Prostate gland (tissue), 2 donors: ENCODE results near the gene FAM118B. TPM values are rescaled to one million over a fixed set of nuclear protein-coding genes. Genes with fewer than 3 reads are reported as not detected.

Source experiments
- DNase-seq: peaks from one replicate; pipeline ENCODE4 v3.0.0-alpha.2; 2019; ENCODE audit warnings: low spot score
- H3K27ac ChIP-seq, 2 donors: fragments of 200-600 bp; sonication (generic); 2 replicates each; pipeline ENCODE4 v1.5.1; 2017 to 2019
- H3K27me3 ChIP-seq: fragments of 200-600 bp; sonication (generic); replicated peaks from 2 replicates; pipeline ENCODE4 v1.5.1; 2019; ENCODE audit not compliant: insufficient read depth
- H3K36me3 ChIP-seq, 2 donors: fragments of 200-600 bp; sonication (generic); 1 replicate in 1 of 2; 2 replicates in 1 of 2; pipeline versions ENCODE4 v1.5.1 to v1.8.1; 2017 to 2019
- H3K4me1 ChIP-seq: fragments of 200-600 bp; sonication (generic); replicated peaks from 2 replicates; pipeline ENCODE4 v1.5.1; 2019
- H3K4me3 ChIP-seq, 2 donors: fragments of 200-600 bp; sonication (generic); 2 replicates each; pipeline ENCODE4 v1.5.1; 2017 to 2019
- H3K9me3 ChIP-seq: fragments of 200-600 bp; sonication (generic); 2 replicates; pipeline ENCODE4 v1.5.1; 2017
- POLR2A ChIP-seq: fragments of 450-650 bp; IDR thresholded peaks from one replicate; pipeline ENCODE4 v1.6.1; 2016; ENCODE audit warnings: antibody characterized with exemption, mild to moderate bottlenecking
- POLR2AphosphoS5 ChIP-seq: sonication (generic); formaldehyde crosslinking; IDR thresholded peaks from one replicate; pipeline ENCODE4 v1.6.1; 2017; ENCODE audit warnings: antibody characterized with exemption
- WGBS: methylation state at CpG from one replicate; pipeline ENCODE4 v1.1.5; 2018; 5-methylcytosine and 5-hydroxymethylcytosine counted together
- intact Hi-C: fragments of 100-400 bp; cut with DNase I; formaldehyde crosslinking; loops from one replicate; pipeline ENCODE4 v1.14.2; 2022
- total RNA-seq, 2 donors: library from RNA; depleted of rRNA; stranded (reverse); fragments of >200 nt; gene quantifications; one replicate each; pipeline ENCODE4 v1.1.0, GENCODE V29; 2016
- TF ChIP-seq, protein P1 (sequence below), 4 experiments: fragments of 200-600 bp in 2 of 4; fragments of 450-650 bp in 2 of 4; sonication (generic) in 2 of 4; IDR thresholded peaks; 1 replicate in 3 of 4; 2 replicates in 1 of 4; pipeline ENCODE4 v1.5.1; 2016 to 2019; ENCODE audit warnings: antibody characterized with exemption in 4 of 4, mild to moderate bottlenecking in 2 of 4, moderate library complexity in 2 of 4

FAM118B gene
- total RNA-seq, 2 donors from 2014 or later = 18.9 to 21.7 TPM

DNA sequence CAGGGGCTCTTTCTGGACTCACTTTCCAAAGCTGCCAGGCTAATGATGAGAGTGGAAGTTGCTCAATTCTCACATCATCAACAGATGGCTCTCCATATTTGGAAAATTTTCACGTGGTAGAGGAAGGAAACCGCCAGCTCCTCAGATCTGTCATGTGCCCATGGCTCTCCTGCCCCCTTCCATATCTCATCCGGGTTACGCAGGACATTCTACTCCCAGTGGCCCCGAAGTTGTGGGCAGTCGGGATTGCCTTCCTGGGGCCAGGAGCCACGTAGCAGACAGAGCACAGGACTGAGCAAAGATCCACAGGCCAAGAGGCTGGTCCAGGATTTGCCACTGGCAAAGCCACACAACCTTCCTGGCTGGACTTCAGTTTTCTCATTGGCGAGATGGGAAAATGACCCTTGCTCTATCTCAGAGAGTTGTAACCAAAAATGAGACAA is 39.0 kb upstream of the FAM118B start:
- Histone ChIP-seq H3K9me3 (no peaks in the 10 kb centered on the region), H3K4me1 (no peaks in the 10 kb centered on the region), H3K27me3 (no peaks in the 10 kb centered on the region), H3K36me3 (no peaks in the 10 kb centered on the region), H3K27ac (no peak overlapping the region), H3K4me3 (no peak overlapping the region)
- 83% methylated on average over 8 of the region's 8 CpGs for WGBS
- intact Hi-C loops = no loop called here
- TF ChIP-seq POLR2AphosphoS5 (no peak), POLR2A (no peak)
- TF ChIP-seq, protein P1, sequence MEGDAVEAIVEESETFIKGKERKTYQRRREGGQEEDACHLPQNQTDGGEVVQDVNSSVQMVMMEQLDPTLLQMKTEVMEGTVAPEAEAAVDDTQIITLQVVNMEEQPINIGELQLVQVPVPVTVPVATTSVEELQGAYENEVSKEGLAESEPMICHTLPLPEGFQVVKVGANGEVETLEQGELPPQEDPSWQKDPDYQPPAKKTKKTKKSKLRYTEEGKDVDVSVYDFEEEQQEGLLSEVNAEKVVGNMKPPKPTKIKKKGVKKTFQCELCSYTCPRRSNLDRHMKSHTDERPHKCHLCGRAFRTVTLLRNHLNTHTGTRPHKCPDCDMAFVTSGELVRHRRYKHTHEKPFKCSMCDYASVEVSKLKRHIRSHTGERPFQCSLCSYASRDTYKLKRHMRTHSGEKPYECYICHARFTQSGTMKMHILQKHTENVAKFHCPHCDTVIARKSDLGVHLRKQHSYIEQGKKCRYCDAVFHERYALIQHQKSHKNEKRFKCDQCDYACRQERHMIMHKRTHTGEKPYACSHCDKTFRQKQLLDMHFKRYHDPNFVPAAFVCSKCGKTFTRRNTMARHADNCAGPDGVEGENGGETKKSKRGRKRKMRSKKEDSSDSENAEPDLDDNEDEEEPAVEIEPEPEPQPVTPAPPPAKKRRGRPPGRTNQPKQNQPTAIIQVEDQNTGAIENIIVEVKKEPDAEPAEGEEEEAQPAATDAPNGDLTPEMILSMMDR (IDR thresholded peaks at IDR 0.05) = no peak
- DNase-seq = no peak

DNA sequence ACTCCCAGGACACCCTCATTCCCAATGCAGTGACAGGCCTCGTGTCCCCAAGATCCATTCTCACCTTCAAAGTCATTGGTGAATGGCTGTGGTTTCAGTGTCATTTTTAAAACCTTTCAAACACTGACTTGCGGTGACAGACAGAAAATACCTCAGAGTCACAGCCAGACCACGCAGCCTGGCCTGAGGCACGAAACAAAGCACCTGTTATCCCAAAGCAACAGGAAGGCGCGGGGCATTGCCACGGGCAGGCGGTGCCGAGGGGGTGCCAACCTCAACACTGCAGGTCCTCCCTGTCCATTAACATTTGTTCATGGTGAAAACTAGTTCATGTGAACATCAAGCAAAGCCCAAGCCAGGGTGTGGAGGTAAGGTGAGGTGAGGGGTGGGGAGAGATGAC is 38.3 kb upstream of the FAM118B start:
- Histone ChIP-seq H3K27me3 (no peaks in the 10 kb centered on the region), H3K4me1 (no peaks in the 10 kb centered on the region), H3K4me3 (no peak overlapping the region), H3K9me3 (no peaks in the 10 kb centered on the region), H3K36me3 (no peaks in the 10 kb centered on the region), H3K27ac (no peak overlapping the region)
- WGBS = 64% methylated on average over 9 of the region's 9 CpGs
- intact Hi-C loops = no loop called here
- DNase-seq = no peak
- TF ChIP-seq, protein P1 (IDR thresholded peaks at IDR 0.05) = no peak
- TF ChIP-seq POLR2AphosphoS5 (no peak), POLR2A (no peak)

DNA sequence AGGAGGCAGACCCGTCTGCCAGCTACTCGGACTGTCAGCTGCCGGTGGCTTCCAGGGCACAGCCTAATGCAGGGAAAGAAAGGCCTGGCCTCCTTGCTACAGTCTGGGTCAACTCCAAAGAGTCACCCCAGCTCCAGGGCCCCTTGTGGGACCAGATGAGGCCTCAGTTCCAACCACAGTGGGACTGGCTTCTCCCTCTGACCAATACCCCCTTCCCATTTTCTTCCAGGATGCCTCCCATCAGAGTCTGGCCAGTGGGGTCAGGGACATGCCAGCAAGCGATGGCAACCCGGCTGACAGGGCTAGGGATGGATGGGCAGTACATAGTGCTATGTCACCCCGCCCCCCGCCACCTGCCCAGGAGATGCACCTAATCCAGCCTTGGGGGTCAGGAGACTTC is 36.8 kb upstream of the FAM118B start:
- Histone ChIP-seq H3K36me3 (no peaks in the 10 kb centered on the region), H3K27ac (no peak overlapping the region), H3K4me1 (no peaks in the 10 kb centered on the region), H3K4me3 (no peak overlapping the region), H3K9me3 (no peaks in the 10 kb centered on the region), H3K27me3 (no peaks in the 10 kb centered on the region)
- DNase-seq = no peak
- intact Hi-C loops = no loop called here
- WGBS = 96% methylated on average over 7 of the region's 7 CpGs
- TF ChIP-seq POLR2A (no peak), POLR2AphosphoS5 (no peak)
- TF ChIP-seq, protein P1 (IDR thresholded peaks at IDR 0.05) = no peak

DNA sequence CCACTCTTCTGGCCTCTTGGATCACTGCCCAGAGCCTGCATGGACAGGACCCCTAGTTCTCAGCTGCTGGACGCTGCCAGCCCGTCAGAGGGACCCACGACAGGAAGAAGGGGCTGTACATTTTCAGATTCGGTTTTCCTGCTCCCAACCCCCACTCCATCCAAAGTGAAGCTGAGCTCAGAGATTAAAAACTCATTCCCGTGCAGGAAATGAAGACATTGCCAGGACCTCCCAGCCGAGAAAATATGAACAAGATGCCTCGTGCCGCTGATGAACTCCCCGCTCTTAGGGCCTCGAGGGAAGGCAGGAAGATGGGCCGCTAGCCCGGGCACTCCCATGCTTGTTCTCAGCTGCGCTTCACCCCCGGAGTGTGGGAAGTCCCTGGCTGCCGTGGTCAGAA is 36.2 kb upstream of the FAM118B start:
- no peak overlapping the region for H3K27ac ChIP-seq
- no peaks in the 10 kb centered on the region for H3K36me3 ChIP-seq
- H3K9me3 ChIP-seq = no peaks in the 10 kb centered on the region
- no peaks in the 10 kb centered on the region for H3K27me3 ChIP-seq
- TF ChIP-seq, protein P1 (IDR thresholded peaks at IDR 0.05) = no peak
- no peak for TF ChIP-seq POLR2AphosphoS5
- no peak for TF ChIP-seq POLR2A
- DNase-seq = no peak
- no peaks in the 10 kb centered on the region for H3K4me1 ChIP-seq
- intact Hi-C loops = no loop called here
- WGBS = 30% methylated on average over 15 of the region's 15 CpGs
- no peak overlapping the region for H3K4me3 ChIP-seq

DNA sequence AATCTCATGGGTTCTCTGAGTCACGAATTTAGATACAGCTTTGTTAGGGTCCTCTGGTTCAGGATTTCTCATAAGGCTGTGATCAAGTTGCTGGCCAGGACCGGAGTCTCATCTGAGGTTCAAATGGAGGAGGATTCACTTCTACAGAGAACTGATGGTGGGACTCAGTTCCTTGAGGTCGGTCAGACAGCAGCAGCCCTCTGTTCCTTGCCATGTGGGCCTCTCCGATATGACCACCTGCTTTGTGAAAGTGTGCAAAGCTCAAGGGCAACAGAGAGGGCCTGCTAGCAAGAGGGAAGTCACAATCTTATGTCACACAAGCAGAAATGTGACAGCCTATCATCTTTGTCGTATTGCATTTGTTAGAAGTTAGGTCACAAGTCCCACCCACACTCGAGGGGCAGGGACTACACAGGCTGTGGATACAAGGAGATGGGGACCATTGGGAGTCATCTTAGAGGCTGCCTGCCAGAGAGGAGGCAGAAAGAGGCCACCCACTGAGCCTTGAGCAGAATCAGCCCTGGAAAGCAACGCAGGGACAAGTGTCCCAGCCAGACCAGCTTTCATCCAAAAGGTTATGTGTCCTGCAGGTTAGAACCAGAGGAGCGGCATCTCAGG is 34.6 kb upstream of the FAM118B start:
- no peaks in the 10 kb centered on the region for H3K36me3 ChIP-seq
- no peaks in the 10 kb centered on the region for H3K9me3 ChIP-seq
- intact Hi-C loops = no loop called here
- no peaks in the 10 kb centered on the region for H3K4me1 ChIP-seq
- DNase-seq = no peak
- 86% methylated on average over 8 of the region's 8 CpGs for WGBS
- no peaks in the 10 kb centered on the region for H3K27me3 ChIP-seq
- no peak overlapping the region for H3K27ac ChIP-seq
- no peak for TF ChIP-seq POLR2A
- TF ChIP-seq, protein P1 (IDR thresholded peaks at IDR 0.05) = no peak
- no peak for TF ChIP-seq POLR2AphosphoS5
- H3K4me3 ChIP-seq = no peak overlapping the region
